SJCRH30 (cell line): Measurements from ENCODE around the gene NSMCE4A. TPM values are rescaled to one million over a fixed set of nuclear protein-coding genes. Genes with fewer than 3 reads are reported as not detected.
"Not testable (repeated sequence)": the region's sequence is repeated elsewhere in the genome, so short reads cannot be mapped to it uniquely, and the experiment has no call there.

ENCODE experiments used
- DNase-seq, 2 experiments: peaks; one replicate each; pipeline ENCODE4 v3.0.0-alpha.2; 2015 to 2020
- H3K27ac ChIP-seq: fragments of 250-450 bp; sonication (Bioruptor Pico); 2 replicates; pipeline ENCODE4 v1.5.1; 2020; ENCODE audit warnings: mild to moderate bottlenecking, moderate library complexity
- H3K27me3 ChIP-seq: fragments of 250-450 bp; sonication (Bioruptor Pico); 2 replicates; pipeline ENCODE4 v1.5.1; 2020; ENCODE audit warnings: mild to moderate bottlenecking, moderate library complexity
- H3K36me3 ChIP-seq: fragments of 250-450 bp; sonication (Bioruptor Pico); 2 replicates; pipeline ENCODE4 v1.5.1; 2020; ENCODE audit warnings: mild to moderate bottlenecking, moderate library complexity
- H3K4me1 ChIP-seq: fragments of 250-450 bp; sonication (Bioruptor Pico); 2 replicates; pipeline ENCODE4 v1.5.1; 2020; ENCODE audit warnings: mild to moderate bottlenecking, moderate library complexity
- H3K4me3 ChIP-seq: fragments of 250-450 bp; sonication (Bioruptor Pico); 2 replicates; pipeline ENCODE4 v1.5.1; 2020; ENCODE audit warnings: mild to moderate bottlenecking, moderate library complexity
- H3K9me3 ChIP-seq: fragments of 250-450 bp; sonication (Bioruptor Pico); replicated peaks from 2 replicates; pipeline ENCODE4 v1.5.1; 2020; ENCODE audit warnings: mild to moderate bottlenecking, moderate library complexity
- total RNA-seq: library from RNA; depleted of rRNA; stranded (reverse); fragments of >200 nt; shearing (Covaris generic); gene quantifications from 2 replicates; pipeline ENCODE4 v1.2.3, GENCODE V29; 2014; rRNA removed

The NSMCE4A gene
- total RNA-seq, result 85.3 and 87.2 TPM in 2 replicates

- no peaks in the 10 kb centered on the region for H3K27me3 ChIP-seq
- H3K9me3 ChIP-seq, result peaks cover 10% of the 10 kb centered on the region
- DNase-seq, result peak; percentile 86 to 87
- H3K27ac ChIP-seq, result peak within 1 kb of the TSS; percentile 92
- peak within 1 kb of the TSS; percentile 97 for H3K4me3 ChIP-seq
- H3K36me3 ChIP-seq, result peaks cover 18% of the 10 kb centered on the region; the same call in 1 of the 2 replicates
- peaks cover 8% of the 10 kb centered on the region; the same call in 1 of the 2 replicates for H3K4me1 ChIP-seq
Observed at GRCh38 chr10:121974535-121975294, at the start of gene NSMCE4A. TSS of gene NSMCE4A (minus strand) at chr10:121975217. CDS start at chr10:121975165, 52 bp downstream.

- not testable (repeated sequence) for H3K27ac ChIP-seq, H3K4me3 ChIP-seq, H3K36me3 ChIP-seq, H3K9me3 ChIP-seq, DNase-seq, H3K4me1 ChIP-seq
- H3K27me3 ChIP-seq, result peaks cover 31% of the 10 kb centered on the region; the same call in 1 of the 2 replicates
Observed at GRCh38 chr10:122023257-122023656, 48.2 kb upstream of the NSMCE4A start.

- Histone ChIP-seq H3K4me3 (no peak overlapping the region), H3K27ac (no peak overlapping the region), H3K4me1 (no peaks in the 10 kb centered on the region; the same call in 1 of the 2 replicates), H3K27me3 (peaks cover 31% of the 10 kb centered on the region; the same call in 1 of the 2 replicates), H3K9me3 (no peaks in the 10 kb centered on the region), H3K36me3 (no peaks in the 10 kb centered on the region)
- no peak for DNase-seq
Observed at GRCh38 chr10:122022276-122022675, 47.3 kb upstream of the NSMCE4A start.

GRCh38 chr10:122021828-122022227, 46.8 kb upstream of the NSMCE4A start:
- Histone ChIP-seq H3K36me3 (no peaks in the 10 kb centered on the region), H3K27ac (no peak overlapping the region), H3K9me3 (no peaks in the 10 kb centered on the region), H3K4me1 (no peaks in the 10 kb centered on the region; the same call in 1 of the 2 replicates), H3K27me3 (peaks cover 33% of the 10 kb centered on the region; the same call in 1 of the 2 replicates), H3K4me3 (no peak overlapping the region)
- no peak for DNase-seq

- H3K9me3 ChIP-seq, result no peaks in the 10 kb centered on the region
- no peaks in the 10 kb centered on the region; the same call in 1 of the 2 replicates for H3K4me1 ChIP-seq
- no peak for DNase-seq
- H3K27ac ChIP-seq, result no peak overlapping the region
- H3K4me3 ChIP-seq, result no peak overlapping the region
- H3K27me3 ChIP-seq, result peaks cover 35% of the 10 kb centered on the region; the same call in 1 of the 2 replicates
- no peaks in the 10 kb centered on the region for H3K36me3 ChIP-seq
Observed at GRCh38 chr10:122021379-122021778, 46.4 kb upstream of the NSMCE4A start.

- no peak for DNase-seq
- peaks cover 38% of the 10 kb centered on the region; the same call in 1 of the 2 replicates for H3K27me3 ChIP-seq
- H3K9me3 ChIP-seq, result no peaks in the 10 kb centered on the region
- no peak overlapping the region for H3K27ac ChIP-seq
- H3K4me1 ChIP-seq, result no peaks in the 10 kb centered on the region; the same call in 1 of the 2 replicates
- H3K36me3 ChIP-seq, result no peaks in the 10 kb centered on the region
- H3K4me3 ChIP-seq, result no peak overlapping the region
Observed at GRCh38 chr10:122020226-122020625, 45.2 kb upstream of the NSMCE4A start.

GRCh38 chr10:122019414-122019975, 44.5 kb upstream of the NSMCE4A start:
- Histone ChIP-seq H3K36me3 (no peaks in the 10 kb centered on the region), H3K4me3 (peak overlapping the region; percentile 21), H3K27me3 (peaks cover 39% of the 10 kb centered on the region; the same call in 1 of the 2 replicates), H3K4me1 (no peaks in the 10 kb centered on the region; the same call in 1 of the 2 replicates), H3K27ac (no peak overlapping the region), H3K9me3 (no peaks in the 10 kb centered on the region)
- DNase-seq, result peak; percentile 29 to 39

GRCh38 chr10:122018951-122019413, 44.0 kb upstream of the NSMCE4A start:
- Histone ChIP-seq H3K9me3 (no peaks in the 10 kb centered on the region), H3K36me3 (no peaks in the 10 kb centered on the region), H3K4me1 (no peaks in the 10 kb centered on the region; the same call in 1 of the 2 replicates), H3K4me3 (peak overlapping the region; percentile 21), H3K27me3 (peaks cover 39% of the 10 kb centered on the region), H3K27ac (no peak overlapping the region)
- peak; percentile 29 to 41 for DNase-seq

GRCh38 chr10:122018491-122018890, 43.5 kb upstream of the NSMCE4A start:
- DNase-seq, result no peak
- no peaks in the 10 kb centered on the region; the same call in 1 of the 2 replicates for H3K4me1 ChIP-seq
- peaks cover 44% of the 10 kb centered on the region for H3K27me3 ChIP-seq
- no peaks in the 10 kb centered on the region for H3K36me3 ChIP-seq
- H3K4me3 ChIP-seq, result peak overlapping the region; percentile 21
- H3K27ac ChIP-seq, result no peak overlapping the region
- no peaks in the 10 kb centered on the region for H3K9me3 ChIP-seq

GRCh38 chr10:122017926-122018325, 42.9 kb upstream of the NSMCE4A start:
- not testable (repeated sequence) for DNase-seq, H3K9me3 ChIP-seq, H3K4me1 ChIP-seq, H3K27ac ChIP-seq, H3K36me3 ChIP-seq, H3K4me3 ChIP-seq
- H3K27me3 ChIP-seq, result peaks cover 49% of the 10 kb centered on the region

GRCh38 chr10:122014652-122015248, 39.7 kb upstream of the NSMCE4A start:
- no peak for DNase-seq
- Histone ChIP-seq H3K9me3 (no peaks in the 10 kb centered on the region), H3K4me3 (no peak overlapping the region), H3K36me3 (no peaks in the 10 kb centered on the region), H3K4me1 (no peaks in the 10 kb centered on the region), H3K27ac (no peak overlapping the region), H3K27me3 (peaks cover 34% of the 10 kb centered on the region)

- no peaks in the 10 kb centered on the region for H3K4me1 ChIP-seq
- no peaks in the 10 kb centered on the region for H3K9me3 ChIP-seq
- peaks cover 23% of the 10 kb centered on the region for H3K27me3 ChIP-seq
- DNase-seq, result no peak
- H3K4me3 ChIP-seq, result no peak overlapping the region
- H3K27ac ChIP-seq, result no peak overlapping the region
- no peaks in the 10 kb centered on the region for H3K36me3 ChIP-seq
Observed at GRCh38 chr10:122013311-122013780, 38.3 kb upstream of the NSMCE4A start.

GRCh38 chr10:122012731-122013130, 37.7 kb upstream of the NSMCE4A start:
- Histone ChIP-seq H3K27ac (no peak overlapping the region), H3K9me3 (no peaks in the 10 kb centered on the region), H3K36me3 (no peaks in the 10 kb centered on the region)

GRCh38 chr10:122010405-122011050, 35.5 kb upstream of the NSMCE4A start:
- H3K27me3 ChIP-seq, result peaks cover 19% of the 10 kb centered on the region
- H3K9me3 ChIP-seq, result no peaks in the 10 kb centered on the region
- H3K36me3 ChIP-seq, result no peaks in the 10 kb centered on the region
- H3K4me3 ChIP-seq, result no peak overlapping the region
- H3K27ac ChIP-seq, result no peak overlapping the region
- H3K4me1 ChIP-seq, result no peaks in the 10 kb centered on the region
- DNase-seq, result no peak

More at GRCh38 chr10:122012731-122013130, 37.7 kb upstream of the NSMCE4A start:
- peaks cover 23% of the 10 kb centered on the region for H3K27me3 ChIP-seq
- no peaks in the 10 kb centered on the region for H3K4me1 ChIP-seq
- no peak for DNase-seq
- no peak overlapping the region for H3K4me3 ChIP-seq
